HG02623 (cell line): ENCODE results near the gene CD101.

Source experiments
- ATAC-seq: cut with Tn5 transposase; IDR thresholded peaks from one replicate; pipeline ENCODE4 v1.9.1; 2021; ENCODE audit warnings: moderate library complexity; ENCODE audit not compliant: unreplicated experiment

The CD101 gene

GRCh38 chr1:117049857-117050256 is 48.3 kb downstream of the CD101 start:
- no peak for ATAC-seq

- peak; percentile 79 for ATAC-seq
These were observed 49.9 kb downstream of the CD101 start for GRCh38 chr1:117051224-117052064.

- ATAC-seq = no peak
These were observed 52.5 kb downstream of the CD101 start for GRCh38 chr1:117054068-117054467.

DNA sequence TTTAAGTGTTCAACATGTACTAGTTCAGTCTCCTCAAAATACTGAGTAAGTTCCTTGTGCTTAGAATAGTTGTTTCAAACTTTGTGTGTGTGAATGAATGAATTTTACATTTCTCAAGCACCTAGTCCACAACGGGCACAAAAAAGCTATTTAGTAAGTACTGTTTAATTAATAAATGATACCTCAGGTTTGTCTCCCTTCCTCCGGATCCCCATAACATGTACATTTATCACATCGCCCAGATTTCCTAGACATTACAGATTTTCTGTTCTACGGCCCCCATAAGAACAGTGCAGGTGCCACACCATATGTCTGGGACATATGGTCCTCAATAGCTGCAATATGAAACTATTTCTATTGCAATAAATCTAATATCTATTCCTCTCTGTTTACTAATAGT is 57.2 kb downstream of the CD101 start:
- no peak for ATAC-seq

- ATAC-seq = peak; percentile 25
These were observed 57.7 kb downstream of the CD101 start for GRCh38 chr1:117059334-117059677.

- ATAC-seq = peak; percentile 97
These were observed 58.3 kb downstream of the CD101 start, which contains the start of gene TTF2 for GRCh38 chr1:117059678-117060440. TSS of gene TTF2 (plus strand) at chr1:117060326. CDS start at chr1:117060347, 21 bp downstream.

- ATAC-seq = no peak
These were observed 59.1 kb downstream of the CD101 start for GRCh38 chr1:117060441-117061317.

- ATAC-seq = peak; percentile 25
These were observed 60.4 kb downstream of the CD101 start for GRCh38 chr1:117061986-117062415.

- ATAC-seq = no peak
These were observed 64.8 kb downstream of the CD101 start for GRCh38 chr1:117066367-117066766.

DNA sequence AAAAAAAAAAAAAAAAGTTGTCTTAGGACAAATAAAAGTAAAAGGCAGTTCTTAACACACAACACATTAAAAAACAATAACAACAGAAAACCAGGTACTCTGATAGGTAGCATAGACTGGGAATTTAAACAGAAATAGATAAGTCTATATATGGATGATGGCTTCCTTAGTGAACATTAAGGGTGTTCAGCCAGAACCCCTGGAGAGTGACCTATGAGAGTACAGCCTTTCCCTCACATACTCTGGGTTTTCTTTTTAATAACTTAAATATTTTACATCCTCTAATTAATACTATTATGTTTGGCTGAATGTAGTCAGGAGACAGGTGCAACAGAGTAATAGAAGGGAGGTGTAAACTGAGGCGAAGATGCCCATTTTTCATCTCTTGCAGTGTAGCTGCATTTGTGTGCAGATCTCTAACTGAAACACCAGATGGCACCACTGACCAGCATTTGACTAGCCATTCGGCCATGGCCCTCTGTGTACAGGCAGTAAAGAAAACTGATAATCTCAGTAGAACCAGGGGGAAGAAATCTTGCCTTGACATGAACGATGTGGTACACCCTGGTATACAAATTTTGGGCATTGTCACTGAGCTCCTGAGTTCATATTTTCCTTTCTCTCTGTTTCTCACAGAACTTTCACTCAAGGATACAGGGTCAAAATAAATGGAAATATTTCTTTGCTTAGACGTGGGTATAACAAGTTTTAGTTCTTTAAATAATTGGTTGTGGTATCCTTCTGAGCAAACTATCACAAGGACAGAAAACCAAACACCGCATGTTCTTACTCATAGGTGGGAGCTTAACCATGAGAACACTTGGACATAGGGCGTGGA is 66.2 kb downstream of the CD101 start:
- peak; percentile 76 for ATAC-seq

DNA sequence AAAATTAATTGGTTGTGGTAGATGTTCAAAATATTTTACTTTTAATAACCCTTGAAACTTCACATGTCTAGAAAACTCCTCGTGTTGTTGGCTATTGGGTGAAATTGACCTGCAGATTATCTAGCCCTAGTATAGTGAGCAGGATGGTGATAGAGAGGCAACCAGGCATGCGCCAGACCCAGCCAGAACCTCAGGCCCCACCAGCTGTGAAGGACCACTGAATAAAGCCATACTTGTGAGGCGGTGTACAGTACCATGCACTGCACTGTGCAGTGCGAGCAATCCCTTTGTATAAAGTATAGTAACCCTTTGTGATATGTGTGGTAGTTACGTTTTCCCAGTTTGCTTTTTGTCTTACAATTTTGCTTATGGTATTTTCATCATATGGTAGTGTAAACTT is 67.0 kb downstream of the CD101 start:
- ATAC-seq = no peak

GRCh38 chr1:117069220-117069844 is 67.8 kb downstream of the CD101 start:
- no peak for ATAC-seq

GRCh38 chr1:117070124-117070523 is 68.6 kb downstream of the CD101 start:
- no peak for ATAC-seq

GRCh38 chr1:117076648-117077047 is 75.1 kb downstream of the CD101 start:
- no peak for ATAC-seq

DNA sequence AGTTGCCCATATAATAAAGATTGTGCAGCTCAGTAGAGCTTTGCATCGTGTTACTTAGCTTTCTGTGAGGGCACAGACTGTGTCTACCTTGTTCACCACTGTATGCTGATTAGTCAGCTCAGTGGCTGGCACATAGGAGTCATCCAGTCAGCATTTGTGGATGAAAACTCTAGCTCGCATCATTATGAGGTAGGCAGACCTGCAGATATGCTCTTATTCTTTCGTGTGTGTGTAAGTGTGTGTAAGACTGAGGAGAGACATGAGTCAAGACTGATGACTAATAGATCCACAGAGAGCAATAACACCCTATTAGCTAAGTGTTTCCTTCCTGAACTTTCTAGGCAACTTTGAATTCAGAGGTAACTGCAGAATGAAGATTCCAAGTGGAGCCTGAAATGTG is 75.7 kb downstream of the CD101 start:
- no peak for ATAC-seq

DNA sequence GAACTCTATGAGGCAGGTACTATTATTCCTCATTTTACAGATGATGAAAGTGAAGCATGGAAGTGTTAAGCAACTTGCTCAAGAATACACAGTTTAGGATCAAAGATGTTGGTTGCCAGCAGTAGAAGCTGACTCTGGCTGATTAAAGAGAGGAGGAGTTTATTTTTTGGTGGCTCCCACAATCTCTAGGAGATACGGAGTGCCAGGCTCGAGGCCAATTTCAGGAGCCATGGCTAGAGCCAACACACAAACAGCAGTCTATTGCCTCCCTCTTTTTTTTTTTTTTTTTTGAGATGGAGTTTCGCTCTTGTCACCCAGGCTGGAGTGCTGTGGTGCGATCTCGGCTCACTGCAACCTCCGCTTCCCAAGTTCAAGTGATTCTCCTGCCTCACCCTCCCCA is 78.2 kb downstream of the CD101 start:
- no peak for ATAC-seq

DNA sequence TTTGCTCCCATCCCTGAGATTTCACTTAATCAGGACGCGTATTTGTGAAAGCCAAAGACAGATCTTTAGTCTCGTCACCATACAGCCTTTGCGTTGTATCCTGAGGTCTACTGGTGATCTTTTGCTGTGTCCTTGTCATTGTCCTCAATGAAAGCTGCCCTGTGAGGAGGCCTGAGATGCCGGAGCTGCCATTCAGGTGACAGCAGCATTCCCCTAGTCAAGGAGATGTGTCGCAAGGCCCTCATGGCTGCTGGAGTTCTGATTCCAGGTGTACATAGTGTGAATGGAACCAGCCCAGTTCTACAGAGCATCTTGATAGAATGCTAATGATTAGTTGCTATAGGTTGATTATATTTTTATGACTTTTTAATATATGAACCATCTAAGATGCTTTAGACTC is 82.7 kb downstream of the CD101 start:
- no peak for ATAC-seq
